ENCODE results near the gene SF3B6. TPM values are rescaled to one million over a fixed set of nuclear protein-coding genes. Genes with fewer than 3 reads are reported as not detected.

Gene SF3B6
- total RNA-seq, 4 donors from 2014 or later = 86.9 to 121 (median 113) TPM

DNA sequence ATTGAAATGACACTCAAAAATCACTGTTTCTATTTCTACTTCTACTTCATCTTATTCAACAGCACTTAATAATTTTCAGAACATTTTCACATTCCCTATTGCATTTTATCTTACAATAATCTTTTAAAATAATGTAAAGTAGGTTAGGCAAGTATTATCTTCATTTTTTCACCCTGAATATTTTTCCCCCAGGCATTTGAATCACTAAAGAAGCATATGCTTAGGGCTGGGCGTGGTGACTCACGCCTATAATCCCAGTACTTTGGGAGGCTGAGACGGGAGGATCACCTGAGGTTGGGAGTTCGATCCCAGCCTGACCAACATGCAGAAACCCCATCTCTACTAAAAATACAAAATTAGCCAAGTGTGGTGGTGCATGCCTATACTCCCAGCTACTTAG is 35.6 kb downstream of the SF3B6 start:
- no peaks in the 10 kb centered on the region for H3K27me3 ChIP-seq
- H3K4me1 ChIP-seq = peaks cover 0 to 7% (median 3%) of the 10 kb centered on the region in 4 donors
- intact Hi-C loops (cut with DNase I) = loop anchor here (10.0 kb wide), 1 partner anchor 116 kb away; the partner anchor contains the start of gene ATAD2B
- DNase-seq (ENCODE audit: extremely low spot score) = no peak
- WGBS = 90% methylated on average over 4 of the region's 4 CpGs
- no peak overlapping the region for H3K27ac ChIP-seq (replicated peaks in 1 of 4)
- TF ChIP-seq POLR2A (IDR thresholded peaks at IDR 0.05; ENCODE audit: low read depth) (no peak), CTCF (IDR thresholded peaks at IDR 0.05) (no peak), EP300 (IDR thresholded peaks at IDR 0.05) (no peak), POLR2AphosphoS5 (IDR thresholded peaks at IDR 0.05) (no peak)
- H3K9me3 ChIP-seq = no peaks in the 10 kb centered on the region
- peaks cover 3 to 27% (median 24%) of the 10 kb centered on the region in 4 donors for H3K36me3 ChIP-seq
- H3K4me3 ChIP-seq = no peak overlapping the region

- Histone ChIP-seq H3K27ac (replicated peaks in 1 of 4) (no peak overlapping the region), H3K4me1 (peaks cover 0 to 7% (median 2%) of the 10 kb centered on the region in 4 donors), H3K27me3 (no peaks in the 10 kb centered on the region), H3K9me3 (no peaks in the 10 kb centered on the region), H3K4me3 (no peak overlapping the region), H3K36me3 (peaks cover 3 to 29% (median 24%) of the 10 kb centered on the region in 4 donors)
- intact Hi-C loops (cut with DNase I) = no loop called here
- 91% methylated on average over 8 of the region's 9 CpGs for WGBS
- no peak for DNase-seq (ENCODE audit: extremely low spot score)
- no peak for TF ChIP-seq POLR2A (IDR thresholded peaks at IDR 0.05; ENCODE audit: low read depth)
- no peak for TF ChIP-seq POLR2AphosphoS5 (IDR thresholded peaks at IDR 0.05)
- TF ChIP-seq EP300 (IDR thresholded peaks at IDR 0.05) = no peak
- no peak for TF ChIP-seq CTCF (IDR thresholded peaks at IDR 0.05)
Measured at GRCh38 chr2:24038786-24039499, 37.2 kb downstream of the SF3B6 start.

DNA sequence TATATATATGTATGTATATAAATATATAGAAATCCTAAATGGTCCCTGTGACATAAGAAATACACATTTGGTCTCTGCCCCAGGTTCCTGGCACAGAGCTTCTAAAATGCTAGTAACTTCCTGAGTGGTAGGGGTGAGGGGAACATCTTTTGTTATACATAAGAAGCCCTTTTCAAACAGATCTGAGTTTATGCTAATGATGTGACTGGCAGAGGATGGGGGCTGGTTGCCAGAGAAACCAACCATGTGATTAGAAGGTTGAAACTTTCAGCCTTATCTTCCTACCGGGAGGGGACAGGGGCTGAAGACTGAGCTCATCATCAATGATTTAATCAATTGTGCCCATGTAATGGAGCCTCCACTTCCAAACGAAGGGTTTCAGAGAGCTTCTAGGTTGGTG is 49.9 kb downstream of the SF3B6 start:
- 59% methylated on average over 2 of the region's 2 CpGs for WGBS
- TF ChIP-seq EP300 (IDR thresholded peaks at IDR 0.05) (no peak), POLR2A (IDR thresholded peaks at IDR 0.05; ENCODE audit: low read depth) (no peak), POLR2AphosphoS5 (IDR thresholded peaks at IDR 0.05) (no peak), CTCF (IDR thresholded peaks at IDR 0.05) (no peak)
- no peaks in the 10 kb centered on the region for H3K27me3 ChIP-seq
- H3K9me3 ChIP-seq = no peaks in the 10 kb centered on the region
- H3K27ac ChIP-seq (replicated peaks in 1 of 4) = no peak overlapping the region
- DNase-seq (ENCODE audit: extremely low spot score) = no peak
- H3K4me1 ChIP-seq = no peaks in the 10 kb centered on the region
- intact Hi-C loops (cut with DNase I) = no loop called here
- no peak overlapping the region for H3K4me3 ChIP-seq
- peaks cover 29 to 90% (median 66%) of the 10 kb centered on the region in 4 donors for H3K36me3 ChIP-seq

DNA sequence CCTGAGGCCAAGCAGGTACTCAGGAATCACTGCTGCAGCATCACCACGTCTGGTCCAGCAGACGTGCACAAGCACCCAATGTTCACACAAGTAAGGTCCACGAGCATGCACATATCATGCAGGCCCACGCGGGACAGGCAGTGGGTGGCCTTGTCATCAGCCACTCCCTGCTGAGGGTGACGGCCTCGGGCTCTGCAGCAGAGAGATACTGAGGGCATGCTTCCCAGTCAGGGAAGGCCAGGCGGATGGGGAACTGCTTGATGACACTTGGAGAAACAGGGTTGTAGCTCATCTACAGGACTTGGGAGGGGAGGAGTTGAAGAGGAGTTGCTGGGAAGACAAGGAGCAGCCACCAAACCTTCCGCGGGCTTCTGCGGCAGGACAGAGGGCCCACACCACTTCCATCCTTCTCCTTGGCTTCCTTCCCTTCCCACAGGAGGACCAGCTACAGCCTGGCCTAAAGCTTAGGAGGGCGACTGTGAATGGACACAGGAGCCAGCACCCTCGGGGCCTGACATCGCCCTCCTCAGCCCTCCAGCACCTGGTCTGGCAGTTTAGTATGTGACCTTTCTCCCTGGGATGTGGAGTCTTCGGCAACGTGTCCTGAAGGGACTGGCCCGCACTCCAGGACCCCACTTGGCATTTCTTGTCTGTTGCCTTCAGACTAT is 51.0 kb downstream of the SF3B6 start:
- H3K36me3 ChIP-seq = peaks cover 18 to 79% (median 55%) of the 10 kb centered on the region in 4 donors
- WGBS = 90% methylated on average over 16 of the region's 17 CpGs

More for the DNA sequence above, 51.0 kb downstream of the SF3B6 start:
- no peaks in the 10 kb centered on the region for H3K27me3 ChIP-seq
- H3K4me1 ChIP-seq = no peaks in the 10 kb centered on the region
- no peaks in the 10 kb centered on the region for H3K9me3 ChIP-seq
- intact Hi-C loops (cut with DNase I) = no loop called here
- TF ChIP-seq EP300 (IDR thresholded peaks at IDR 0.05) (no peak), CTCF (IDR thresholded peaks at IDR 0.05) (no peak), POLR2AphosphoS5 (IDR thresholded peaks at IDR 0.05) (no peak), POLR2A (IDR thresholded peaks at IDR 0.05; ENCODE audit: low read depth) (no peak)
- no peak overlapping the region for H3K27ac ChIP-seq (replicated peaks in 1 of 4)
- no peak for DNase-seq (ENCODE audit: extremely low spot score)
- H3K4me3 ChIP-seq = no peak overlapping the region
